GM12878 (cell line): Measurements from ENCODE around the gene TMEM121B. TPM values are rescaled to one million over a fixed set of nuclear protein-coding genes. Genes with fewer than 3 reads are reported as not detected.

Experiments used
- ATAC-seq: fragments of 200-7000 bp; cut with Tn5 transposase; 3 replicates; pipeline ENCODE4 v1.9.1; 2020; ENCODE audit warnings: mild to moderate bottlenecking, moderate library complexity
- BruUV-seq: library from RNA; stranded (reverse); fragments of 400-500 nt; replicated peaks from 2 replicates; lab custom pipeline; 2021; lab: Mats Ljungman, UMichigan
- CTCF ChIA-PET: fragments of 300-600 bp; sonication (Branson Sonifier 250); formaldehyde crosslinking; extraction: SDS; loops from one replicate; lab custom pipeline; 2021; ENCODE audit warnings: inconsistent platforms; lab: Yijun Ruan, JAX
- POLR2A ChIA-PET: fragments of 350-600 bp; formaldehyde crosslinking; extraction: SDS; loops from one replicate; lab custom pipeline; 2021; ENCODE audit warnings: inconsistent platforms; lab: Charles Lee
- RAD21 ChIA-PET: fragments of 300-600 bp; sonication (Branson Sonifier 250); formaldehyde crosslinking; loops from one replicate; lab custom pipeline; 2023; ENCODE audit warnings: antibody characterized with exemption; ENCODE audit not compliant: unreplicated experiment; lab: Charles Lee
- SMC1A ChIA-PET: fragments of 300-600 bp; sonication (Branson Sonifier 250); formaldehyde crosslinking; loops from one replicate; lab custom pipeline; 2023; ENCODE audit not compliant: unreplicated experiment, uncharacterized antibody; lab: Charles Lee
- DNase-seq: peaks from one replicate; pipeline ENCODE4 v3.0.0-alpha.2; 2011; ENCODE audit warnings: low read depth, low spot score
- FAIRE-seq: peaks from 3 replicates; lab custom pipeline; 2011; peaks lifted over from hg19 to GRCh38; lab: Jason Lieb, UNC
- H2AFZ ChIP-seq: 2 replicates; pipeline ENCODE4 v1.6.0; 2011; ENCODE audit warnings: low read depth, low read length, control low read depth; ENCODE audit not compliant: control insufficient read depth
- H3K27ac ChIP-seq: 2 replicates; pipeline ENCODE4 v1.5.1; 2011; ENCODE audit warnings: control low read depth; ENCODE audit not compliant: control insufficient read depth, insufficient read depth
- H3K27me3 ChIP-seq, 2 experiments: replicated peaks in 1 of 2; 2 replicates each; pipeline versions ENCODE4 v1.6.0 to v1.6.1; 2011; ENCODE audit warnings: low read length in 1 of 2; ENCODE audit not compliant: control insufficient read depth in 2 of 2, insufficient read depth in 2 of 2
- H3K36me3 ChIP-seq, 2 experiments: 2 replicates each; pipeline ENCODE4 v1.5.1; 2011; ENCODE audit warnings: low read length in 1 of 2; ENCODE audit not compliant: control insufficient read depth in 2 of 2, insufficient read depth in 2 of 2
- H3K4me1 ChIP-seq: 2 replicates; pipeline ENCODE4 v1.6.1; 2011; ENCODE audit warnings: mild to moderate bottlenecking, low read length, moderate library complexity, mixed read lengths; ENCODE audit not compliant: control insufficient read depth, insufficient read depth
- H3K4me2 ChIP-seq: 2 replicates; pipeline ENCODE4 v1.6.0; 2011; ENCODE audit warnings: control low read depth; ENCODE audit not compliant: control insufficient read depth, insufficient read depth
- H3K4me3 ChIP-seq: fragments of 200-600 bp; sonication (generic); 2 replicates; pipeline ENCODE4 v1.5.1; 2016
- H3K79me2 ChIP-seq: 2 replicates; pipeline ENCODE4 v1.6.0; 2011; ENCODE audit warnings: low read length; ENCODE audit not compliant: control insufficient read depth, insufficient read depth
- H3K9ac ChIP-seq: 2 replicates; pipeline ENCODE4 v1.8.0; 2011; ENCODE audit warnings: low read length, control low read depth, mixed read lengths; ENCODE audit not compliant: control insufficient read depth, insufficient read depth
- H3K9me3 ChIP-seq: replicated peaks from 3 replicates; pipeline ENCODE4 v1.5.1; 2011; ENCODE audit warnings: mild to moderate bottlenecking, low read length; ENCODE audit not compliant: control insufficient read depth, insufficient read depth
- H4K20me1 ChIP-seq: 2 replicates; pipeline ENCODE4 v1.6.0; 2011; ENCODE audit not compliant: control insufficient read depth, insufficient read depth
- FOS ChIP-seq: IDR thresholded peaks from 3 replicates; pipeline ENCODE4 v1.6.1; 2011; ENCODE audit warnings: borderline replicate concordance; ENCODE audit not compliant: insufficient read length; ENCODE audit errors: extremely low read depth
- HDAC6 ChIP-seq: fragments of 200-600 bp; sonication (generic); IDR thresholded peaks from one replicate; pipeline ENCODE4 v1.8.0; 2017; ENCODE audit warnings: antibody characterized with exemption; ENCODE audit not compliant: unreplicated experiment
- HDGF ChIP-seq: fragments of 450-650 bp; IDR thresholded peaks from 2 replicates; pipeline ENCODE4 v1.6.1; 2016; ENCODE audit warnings: antibody characterized with exemption
- IRF5 ChIP-seq: fragments of 450-650 bp; IDR thresholded peaks from 2 replicates; pipeline ENCODE4 v1.6.1; 2017; ENCODE audit warnings: borderline replicate concordance
- KAT2A ChIP-seq: conservative IDR thresholded peaks from 2 replicates; pipeline ENCODE4 v1.6.1; 2011; ENCODE audit warnings: low read depth, low read length; ENCODE audit not compliant: control insufficient read depth
- MEF2B ChIP-seq: fragments of 450-650 bp; IDR thresholded peaks from 2 replicates; pipeline ENCODE4 v1.6.1; 2018; ENCODE audit warnings: mild to moderate bottlenecking, moderate library complexity; ENCODE audit not compliant: partially characterized antibody, poor library complexity, severe bottlenecking
- POLR2A ChIP-seq: IDR thresholded peaks from 2 replicates; pipeline ENCODE4 v1.6.1; 2011; ENCODE audit warnings: low read depth, mild to moderate bottlenecking, low read length
- POU2F2 ChIP-seq: IDR thresholded peaks from 3 replicates; pipeline ENCODE4 v1.6.1; 2011; ENCODE audit warnings: low read depth, mild to moderate bottlenecking, low read length, borderline replicate concordance
- RB1 ChIP-seq: fragments of 450-650 bp; formaldehyde crosslinking; IDR thresholded peaks from 2 replicates; pipeline ENCODE4 v1.6.1; 2017; ENCODE audit warnings: mild to moderate bottlenecking, borderline replicate concordance
- TARDBP ChIP-seq: IDR thresholded peaks from 2 replicates; pipeline ENCODE4 v1.6.1; 2016; ENCODE audit warnings: borderline replicate concordance
- ZBED1 ChIP-seq: IDR thresholded peaks from 2 replicates; pipeline ENCODE4 v1.6.1; 2016; ENCODE audit warnings: borderline replicate concordance
- ZNF592 ChIP-seq: fragments of 450-650 bp; IDR thresholded peaks from 2 replicates; pipeline ENCODE4 v1.6.1; 2017; ENCODE audit warnings: mild to moderate bottlenecking, moderate library complexity
- WGBS: methylation state at CpG from one replicate; pipeline ENCODE4 v1.1.6; 2016; ENCODE audit warnings: low lambda C conversion rate; ENCODE audit not compliant: insufficient replicate concordance, insufficient coverage; ENCODE audit errors: missing lambda C conversion rate; 5-methylcytosine and 5-hydroxymethylcytosine counted together
- in situ Hi-C: fragments of 300-500 bp; cut with MboI; formaldehyde crosslinking; loops from 9 replicates; pipeline ENCODE4 v1.14.3; 2018; ENCODE audit warnings: mixed read lengths
- intact Hi-C: fragments of 100-400 bp; cut with micrococcal nuclease; formaldehyde crosslinking; loops from one replicate; pipeline ENCODE4 v1.14.2; 2022; ENCODE audit not compliant: unreplicated experiment
- polyA plus RNA-seq, 11 experiments: library from polyadenylated mRNA; depleted of rRNA in 4 of 11; unstranded in 6 of 11; stranded (reverse) in 5 of 11; fragments of >200 nt; fragmentation: Nextera tagmentation in 4 of 11; fragmentation: Illumina TruSeq in 1 of 11; extraction: Ambion mirVana in 4 of 11; extraction: Trizol in 1 of 11; gene quantifications; 1 replicate in 1 of 11; 2 replicates in 10 of 11; pipeline versions ENCODE4 v1.2.1 to v1.2.3, GENCODE V29; 2011 to 2016; ENCODE audit warnings: inconsistent platforms in 2 of 11, missing spikeins in 2 of 11, low read depth in 1 of 11
- total RNA-seq, 4 experiments: library from RNA; depleted of rRNA in 3 of 4; stranded (reverse); fragments of >200 nt in 3 of 4; fragmentation: Illumina TruSeq in 1 of 4; extraction: Trizol in 1 of 4; gene quantifications; 2 replicates each; pipeline versions ENCODE4 v1.2.1 to v1.2.3, GENCODE V29; 2013 to 2021
- TF ChIP-seq, protein P1 (sequence below): fragments of 450-650 bp; IDR thresholded peaks from 2 replicates; pipeline ENCODE4 v1.6.1; 2017; ENCODE audit warnings: mild to moderate bottlenecking, low read depth, inconsistent platforms; ENCODE audit not compliant: poor library complexity, severe bottlenecking
- TF ChIP-seq, protein P2 (sequence below): IDR thresholded peaks from 2 replicates; pipeline ENCODE4 v1.6.1; 2011; ENCODE audit warnings: low read depth, mild to moderate bottlenecking, low read length, moderate library complexity, borderline replicate concordance; ENCODE audit errors: extremely low read depth

Gene TMEM121B
- total and polyA plus RNA-seq, 10 of the 15 experiments (the other 5 are each of a cell fraction or from before 2014, with no cell fraction given), result 0.02 to 0.10 (median 0.06) TPM; not detected in 5

GRCh38 chr22:17143101-17143500 is 21.9 kb upstream of the TMEM121B start:
- ATAC-seq (no peak), FAIRE-seq (no peak), DNase-seq (no peak)
- CTCF ChIA-PET, result no interaction called here
- RAD21 ChIA-PET, result no interaction called here
- Histone ChIP-seq H3K4me2 (no peak overlapping the region), H3K4me3 (no peak overlapping the region), H3K9me3 (no peaks in the 10 kb centered on the region), H3K27ac (no peak overlapping the region), H3K9ac (no peak overlapping the region), H3K79me2 (no peaks in the 10 kb centered on the region), H3K4me1 (no peaks in the 10 kb centered on the region), H2AFZ (no peak overlapping the region), H3K27me3 (no peaks in the 10 kb centered on the region), H3K36me3 (peaks cover 9 to 28% of the 10 kb centered on the region in 2 experiments; a peak in 3 of 4 replicates), H4K20me1 (no peaks in the 10 kb centered on the region)
- in situ Hi-C loops (no loop called here), intact Hi-C loops (no loop called here)
- WGBS, result 85% methylated on average over 9 of the region's 9 CpGs
- SMC1A ChIA-PET, result no interaction called here
- POLR2A ChIA-PET, result interaction anchor here (1.2 kb wide), 1 partner anchor 47 kb away, joined by 3 read pairs; no protein-coding TSS in a partner anchor
- no TSS peak for BruUV-seq
- TF ChIP-seq ZBED1 (no peak), IRF5 (no peak), TARDBP (no peak), MEF2B (no peak), POLR2A (no peak), HDAC6 (no peak), KAT2A (no peak), HDGF (no peak), RB1 (no peak), POU2F2 (no peak), FOS (no peak), ZNF592 (no peak)
- TF ChIP-seq, protein P1, sequence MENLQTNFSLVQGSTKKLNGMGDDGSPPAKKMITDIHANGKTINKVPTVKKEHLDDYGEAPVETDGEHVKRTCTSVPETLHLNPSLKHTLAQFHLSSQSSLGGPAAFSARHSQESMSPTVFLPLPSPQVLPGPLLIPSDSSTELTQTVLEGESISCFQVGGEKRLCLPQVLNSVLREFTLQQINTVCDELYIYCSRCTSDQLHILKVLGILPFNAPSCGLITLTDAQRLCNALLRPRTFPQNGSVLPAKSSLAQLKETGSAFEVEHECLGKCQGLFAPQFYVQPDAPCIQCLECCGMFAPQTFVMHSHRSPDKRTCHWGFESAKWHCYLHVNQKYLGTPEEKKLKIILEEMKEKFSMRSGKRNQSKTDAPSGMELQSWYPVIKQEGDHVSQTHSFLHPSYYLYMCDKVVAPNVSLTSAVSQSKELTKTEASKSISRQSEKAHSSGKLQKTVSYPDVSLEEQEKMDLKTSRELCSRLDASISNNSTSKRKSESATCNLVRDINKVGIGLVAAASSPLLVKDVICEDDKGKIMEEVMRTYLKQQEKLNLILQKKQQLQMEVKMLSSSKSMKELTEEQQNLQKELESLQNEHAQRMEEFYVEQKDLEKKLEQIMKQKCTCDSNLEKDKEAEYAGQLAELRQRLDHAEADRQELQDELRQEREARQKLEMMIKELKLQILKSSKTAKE, result no peak
- TF ChIP-seq, protein P2, sequence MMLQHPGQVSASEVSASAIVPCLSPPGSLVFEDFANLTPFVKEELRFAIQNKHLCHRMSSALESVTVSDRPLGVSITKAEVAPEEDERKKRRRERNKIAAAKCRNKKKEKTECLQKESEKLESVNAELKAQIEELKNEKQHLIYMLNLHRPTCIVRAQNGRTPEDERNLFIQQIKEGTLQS, result no peak
